CMK (cell line): ENCODE results near the gene LAPTM5.
"Not testable (repeated sequence)": the region's sequence is repeated elsewhere in the genome, so short reads cannot be mapped to it uniquely, and the experiment has no call there.

Experiments
- DNase-seq: peaks from one replicate; pipeline ENCODE4 v3.0.0-alpha.2; 2010; ENCODE audit warnings: low read depth

Gene LAPTM5

DNA sequence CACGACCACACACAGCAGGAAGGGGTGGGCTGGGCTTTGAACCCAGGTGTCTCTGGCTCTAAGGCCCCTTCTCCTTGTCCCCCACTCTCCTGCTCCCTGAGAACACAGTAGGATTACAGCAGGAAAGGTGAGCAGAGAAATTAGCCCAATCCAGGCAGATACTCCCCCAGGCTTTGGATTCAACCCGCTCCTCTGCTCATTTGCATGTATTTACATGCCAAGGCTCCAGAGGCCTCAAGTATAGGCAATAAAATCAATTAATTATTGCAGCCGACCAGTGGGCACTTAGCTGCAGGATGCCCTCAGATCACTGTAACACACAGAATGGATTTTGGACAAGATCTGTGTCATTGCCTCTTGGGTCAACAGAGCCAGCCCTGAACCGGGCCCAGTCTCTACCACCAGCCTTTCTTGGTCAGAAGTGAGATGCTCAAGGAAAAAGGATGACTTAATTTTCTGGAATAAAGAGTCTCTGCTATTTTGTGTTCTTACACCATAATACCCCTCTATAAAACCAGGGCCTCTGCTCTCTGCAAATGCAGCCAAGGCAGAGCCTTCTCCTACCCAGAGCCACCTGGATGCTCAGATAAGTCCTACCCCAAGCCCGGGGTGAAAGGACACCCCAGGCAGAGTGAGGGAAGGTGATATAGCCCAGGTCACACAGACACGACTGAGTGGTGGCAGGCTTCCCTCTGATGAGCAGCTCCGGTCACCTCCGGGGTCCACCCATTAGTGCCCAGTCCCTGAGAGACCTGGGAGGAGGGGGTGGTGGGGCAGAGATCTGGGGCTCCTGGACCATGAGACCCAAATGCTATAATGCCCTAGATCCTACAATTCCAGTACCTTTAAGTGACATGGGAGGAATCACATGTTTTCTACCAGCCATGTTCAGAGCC is 63.0 kb downstream of the LAPTM5 start:
- DNase-seq, result no peak

GRCh38 chr1:30693822-30694221 is 63.8 kb downstream of the LAPTM5 start:
- no peak for DNase-seq

DNA sequence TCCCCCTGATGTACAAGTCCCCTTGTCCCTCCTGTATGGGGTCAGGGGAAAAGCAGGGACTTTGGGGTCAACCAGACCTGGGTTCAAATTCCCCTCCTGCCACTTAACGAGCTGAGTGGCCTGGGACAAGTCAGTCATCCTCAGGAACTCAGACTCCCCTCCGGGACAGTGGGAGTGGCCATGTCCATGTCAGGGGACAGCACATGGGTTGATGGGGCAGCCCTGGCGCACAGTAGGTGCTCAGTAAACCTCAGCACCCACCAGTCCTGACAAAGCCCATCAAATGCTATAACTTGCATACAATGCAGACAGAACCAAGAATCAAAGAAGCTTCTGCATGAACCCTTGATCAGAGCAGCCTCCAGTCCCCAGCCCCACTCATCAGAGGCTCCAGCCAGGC is 64.2 kb downstream of the LAPTM5 start:
- no peak for DNase-seq

DNA sequence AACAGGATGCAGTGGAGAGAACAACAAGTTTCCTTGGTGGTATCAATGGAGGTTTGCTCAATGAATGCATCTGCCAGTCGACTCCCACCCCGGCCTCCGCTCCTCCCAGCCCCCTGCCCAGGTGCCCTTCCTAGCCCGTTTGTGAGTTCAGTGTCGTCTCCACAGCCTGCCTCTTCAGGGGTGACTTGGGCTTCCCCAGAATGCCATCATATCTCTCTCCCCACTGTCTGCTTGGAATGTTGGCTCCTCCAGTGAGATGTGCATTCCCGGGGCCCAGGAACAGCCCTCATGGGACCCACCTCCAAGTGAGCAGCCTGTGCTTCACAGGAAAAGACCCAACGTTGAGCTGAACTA is 64.6 kb downstream of the LAPTM5 start:
- no peak for DNase-seq

GRCh38 chr1:30692201-30692947 is 65.2 kb downstream of the LAPTM5 start:
- DNase-seq, result no peak

DNA sequence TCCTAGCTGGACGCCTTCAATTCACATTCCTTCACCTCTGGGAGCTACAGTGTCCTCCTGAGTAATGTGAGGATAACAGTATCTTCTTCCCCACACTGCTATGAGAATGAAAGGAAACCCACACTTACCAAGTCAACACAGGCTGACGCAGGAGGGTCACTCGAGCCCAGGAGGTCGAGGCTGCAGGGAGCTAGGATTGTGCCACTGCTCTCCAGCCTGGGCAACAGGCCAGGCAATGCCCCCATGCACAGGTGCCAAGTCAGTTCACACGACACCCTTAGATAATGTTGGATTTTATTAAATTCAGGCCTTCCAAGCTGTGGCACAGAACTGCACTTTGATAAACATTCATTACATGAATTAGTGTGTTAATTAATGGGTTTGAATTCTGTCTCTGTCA is 66.1 kb downstream of the LAPTM5 start:
- DNase-seq, result no peak

GRCh38 chr1:30689901-30690645 is 67.5 kb downstream of the LAPTM5 start:
- no peak for DNase-seq

DNA sequence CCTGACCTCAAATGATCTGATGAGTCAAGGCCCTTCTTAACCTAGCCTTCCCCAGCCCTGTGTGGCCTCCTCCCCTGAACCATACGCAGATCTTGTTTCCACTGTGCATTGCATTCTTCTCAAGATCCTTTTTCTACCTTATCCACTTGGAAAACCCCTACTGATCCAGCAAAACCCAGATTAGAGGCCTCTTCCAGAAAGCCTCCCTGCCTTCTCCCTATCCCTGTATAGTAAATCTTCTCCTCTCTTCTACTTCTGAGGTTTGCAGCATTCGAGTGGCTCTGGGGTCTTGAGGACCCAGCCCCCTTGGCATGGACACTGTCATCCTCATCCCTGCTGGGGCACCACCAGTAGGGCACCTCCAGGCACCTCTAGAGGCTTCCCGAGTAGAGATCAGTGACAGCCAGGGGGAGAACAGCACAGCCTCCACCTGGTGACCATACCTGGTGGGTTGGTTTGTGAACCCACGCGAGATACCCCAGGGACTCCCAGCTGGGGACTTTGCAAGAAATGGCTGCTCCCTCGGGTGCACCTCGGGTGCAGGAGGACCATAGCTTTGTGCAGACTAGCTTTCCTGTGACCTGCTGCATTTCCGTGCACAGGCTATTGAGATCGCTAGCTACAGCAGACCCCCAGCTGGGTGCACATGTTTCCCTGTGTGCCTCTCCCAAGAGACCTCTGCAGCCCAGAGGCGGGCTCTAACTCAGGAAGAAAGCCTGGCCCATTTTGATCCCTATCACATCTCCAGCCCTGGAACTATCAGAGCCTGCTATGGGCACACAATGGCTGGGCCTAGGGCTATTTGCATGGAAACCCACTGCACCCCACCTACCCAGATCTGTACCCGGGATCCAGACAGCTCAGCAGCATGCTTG is 68.4 kb downstream of the LAPTM5 start:
- DNase-seq, result no peak

GRCh38 chr1:30688516-30688915 is 69.1 kb downstream of the LAPTM5 start:
- DNase-seq, result not testable (repeated sequence)

- DNase-seq, result no peak
These were observed 69.7 kb downstream of the LAPTM5 start for GRCh38 chr1:30687886-30688285.

- no peak for DNase-seq
These were observed 71.2 kb downstream of the LAPTM5 start for GRCh38 chr1:30686236-30686935.

DNA sequence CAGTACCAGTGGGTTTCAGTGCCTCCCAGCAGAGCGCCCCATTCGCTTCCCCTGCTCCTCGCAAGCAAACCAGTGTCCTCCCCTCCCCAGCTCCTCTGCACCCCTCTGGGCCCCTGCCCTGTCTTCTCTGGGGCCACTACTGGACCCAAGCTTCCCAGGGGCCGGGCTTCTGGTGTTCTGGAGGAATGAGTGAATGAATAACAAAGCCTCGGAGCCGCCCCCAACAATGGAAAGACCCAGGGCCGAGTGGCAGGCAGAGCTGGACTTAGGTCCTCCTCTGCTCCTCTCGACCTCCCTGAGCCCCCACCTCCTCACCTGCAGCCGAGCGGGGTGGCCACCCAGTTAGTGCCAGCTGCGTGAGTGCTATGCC is 71.8 kb downstream of the LAPTM5 start:
- DNase-seq, result no peak

DNA sequence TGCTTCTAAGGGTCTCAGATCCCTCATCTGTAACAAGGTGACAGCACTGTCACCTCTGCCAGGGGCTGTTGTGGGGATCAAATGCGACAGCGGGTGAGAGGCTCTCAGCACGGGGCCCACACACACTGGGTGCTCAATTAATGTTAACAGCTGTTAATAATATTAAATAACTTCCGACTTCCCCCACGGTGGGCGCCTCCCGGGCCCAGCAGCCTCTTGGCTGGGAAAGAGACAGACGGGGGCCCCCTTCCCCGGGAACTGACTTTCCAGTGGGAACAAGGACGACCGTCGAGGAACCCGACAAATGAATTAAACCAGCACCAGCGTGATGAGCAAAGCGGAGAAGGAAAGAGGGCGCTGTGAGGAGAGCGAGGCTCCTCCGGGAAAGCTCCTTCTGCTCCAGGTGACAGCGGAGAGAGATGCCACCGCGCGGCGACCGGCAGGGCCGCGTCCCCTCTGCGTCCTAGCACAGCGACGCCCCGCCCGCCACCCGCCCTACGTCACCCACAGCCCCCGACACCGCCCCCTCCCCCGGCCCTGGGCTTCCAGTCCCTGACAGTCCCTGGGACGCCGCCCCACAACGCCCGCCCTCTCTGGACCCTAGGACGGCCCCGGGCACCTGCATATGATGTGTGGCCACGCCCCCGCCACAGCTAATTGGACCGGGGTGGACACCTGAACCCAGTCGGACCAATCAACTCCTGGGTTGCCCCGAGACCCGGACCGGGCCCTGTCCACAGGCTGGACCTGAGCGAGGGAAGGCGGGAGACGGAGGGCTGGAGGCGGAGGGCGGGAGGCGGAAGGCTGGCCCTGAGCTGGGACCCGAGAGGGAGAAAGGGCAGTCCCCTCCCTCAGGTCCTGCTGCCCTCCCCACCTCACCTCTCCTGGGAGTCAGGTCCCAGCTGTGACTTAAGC is 72.4 kb downstream of the LAPTM5 start:
- DNase-seq, result no peak

- no peak for DNase-seq
These were observed 73.3 kb downstream of the LAPTM5 start for GRCh38 chr1:30684259-30684658.

DNA sequence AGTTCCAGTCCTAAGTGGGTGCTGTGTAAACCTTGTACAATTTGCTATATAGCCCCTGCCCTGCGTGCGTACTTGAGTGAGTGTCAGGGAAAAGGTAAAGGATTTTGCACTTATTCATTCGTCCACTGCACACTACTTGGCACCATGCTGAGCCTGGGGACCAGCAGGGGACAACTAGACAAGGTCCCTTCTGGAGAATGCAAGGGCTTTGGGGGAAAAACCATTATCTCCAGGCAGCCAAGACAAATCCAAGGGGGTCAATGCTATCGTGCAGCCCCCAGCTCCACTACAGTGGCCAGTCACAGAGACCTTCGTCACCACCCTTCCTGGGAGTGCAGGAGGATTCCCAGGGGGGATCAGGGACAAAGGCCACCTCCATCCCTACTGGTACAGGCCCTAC is 73.9 kb downstream of the LAPTM5 start:
- DNase-seq, result no peak
